Suprapubic skin (tissue), 4 donors: Measurements from ENCODE around the gene SRGAP1.
"Not testable (repeated sequence)": the region's sequence is repeated elsewhere in the genome, so short reads cannot be mapped to it uniquely, and the experiment has no call there.

ENCODE experiments used
- EP300 ChIP-seq: sonication (generic); formaldehyde crosslinking; IDR thresholded peaks from one replicate; pipeline ENCODE4 v1.6.1; 2017; ENCODE audit warnings: antibody characterized with exemption
- POLR2A ChIP-seq, 2 donors: fragments of 450-650 bp; IDR thresholded peaks; one replicate each; pipeline ENCODE4 v1.6.1; 2017; ENCODE audit warnings: antibody characterized with exemption in 2 of 2, mild to moderate bottlenecking in 2 of 2, moderate library complexity in 2 of 2
- POLR2AphosphoS5 ChIP-seq, 3 donors: sonication (generic); formaldehyde crosslinking; IDR thresholded peaks; one replicate each; pipeline ENCODE4 v1.6.1; 2017; ENCODE audit warnings: antibody characterized with exemption in 3 of 3
- TF ChIP-seq, protein P1 (sequence below), 2 donors: fragments of 200-600 bp in 1 of 2; fragments of 450-650 bp in 1 of 2; sonication (generic) in 1 of 2; IDR thresholded peaks; one replicate each; pipeline ENCODE4 v1.5.1; 2016 to 2019; ENCODE audit warnings: antibody characterized with exemption in 2 of 2, mild to moderate bottlenecking in 1 of 2, moderate library complexity in 1 of 2

DNA sequence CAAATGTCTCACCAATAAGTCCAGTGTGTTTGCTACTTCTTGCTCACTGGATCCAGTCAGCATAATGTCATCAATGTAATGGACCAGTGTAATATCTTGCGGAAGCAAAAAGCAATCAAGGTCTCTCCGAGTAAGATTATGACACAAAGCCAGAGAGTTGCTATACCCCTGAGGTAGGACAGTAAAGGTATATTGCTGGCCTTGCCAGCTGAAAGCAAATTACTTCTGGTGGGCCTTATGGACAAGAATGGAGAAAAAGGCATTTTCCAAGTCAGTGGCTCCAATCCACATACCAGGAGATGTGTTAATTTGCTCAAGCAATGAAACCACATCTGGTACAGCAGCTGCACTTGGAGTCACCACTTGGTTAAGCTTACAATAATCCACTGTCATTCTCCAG is 288.2 kb downstream of the SRGAP1 start:
- TF ChIP-seq, protein P1, sequence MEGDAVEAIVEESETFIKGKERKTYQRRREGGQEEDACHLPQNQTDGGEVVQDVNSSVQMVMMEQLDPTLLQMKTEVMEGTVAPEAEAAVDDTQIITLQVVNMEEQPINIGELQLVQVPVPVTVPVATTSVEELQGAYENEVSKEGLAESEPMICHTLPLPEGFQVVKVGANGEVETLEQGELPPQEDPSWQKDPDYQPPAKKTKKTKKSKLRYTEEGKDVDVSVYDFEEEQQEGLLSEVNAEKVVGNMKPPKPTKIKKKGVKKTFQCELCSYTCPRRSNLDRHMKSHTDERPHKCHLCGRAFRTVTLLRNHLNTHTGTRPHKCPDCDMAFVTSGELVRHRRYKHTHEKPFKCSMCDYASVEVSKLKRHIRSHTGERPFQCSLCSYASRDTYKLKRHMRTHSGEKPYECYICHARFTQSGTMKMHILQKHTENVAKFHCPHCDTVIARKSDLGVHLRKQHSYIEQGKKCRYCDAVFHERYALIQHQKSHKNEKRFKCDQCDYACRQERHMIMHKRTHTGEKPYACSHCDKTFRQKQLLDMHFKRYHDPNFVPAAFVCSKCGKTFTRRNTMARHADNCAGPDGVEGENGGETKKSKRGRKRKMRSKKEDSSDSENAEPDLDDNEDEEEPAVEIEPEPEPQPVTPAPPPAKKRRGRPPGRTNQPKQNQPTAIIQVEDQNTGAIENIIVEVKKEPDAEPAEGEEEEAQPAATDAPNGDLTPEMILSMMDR (IDR thresholded peaks at IDR 0.05) = not testable (repeated sequence)
- TF ChIP-seq EP300; POLR2A (IDR thresholded peaks at IDR 0.05); POLR2AphosphoS5 (IDR thresholded peaks at IDR 0.05): not testable (repeated sequence)
